Gastroesophageal sphincter (tissue), 3 donors: Measurements from ENCODE around the gene PACS1.

ENCODE experiments used
- EP300 ChIP-seq: sonication (generic); formaldehyde crosslinking; IDR thresholded peaks from one replicate; pipeline ENCODE4 v1.6.1; 2017; ENCODE audit warnings: antibody characterized with exemption, mild to moderate bottlenecking
- POLR2A ChIP-seq, 2 donors: fragments of 450-650 bp; IDR thresholded peaks; one replicate each; pipeline ENCODE4 v1.6.1; 2017; ENCODE audit warnings: antibody characterized with exemption in 2 of 2, mild to moderate bottlenecking in 2 of 2, moderate library complexity in 1 of 2
- POLR2AphosphoS5 ChIP-seq: sonication (generic); formaldehyde crosslinking; IDR thresholded peaks from one replicate; pipeline ENCODE4 v1.6.1; 2017; ENCODE audit warnings: antibody characterized with exemption
- TF ChIP-seq, protein P1 (sequence below), 4 experiments: fragments of 200-600 bp in 2 of 4; fragments of 450-650 bp in 2 of 4; sonication (generic) in 1 of 4; IDR thresholded peaks; one replicate each; pipeline ENCODE4 v1.5.1; 2017 to 2019; ENCODE audit warnings: antibody characterized with exemption in 4 of 4, mild to moderate bottlenecking in 2 of 4, moderate library complexity in 2 of 4

DNA sequence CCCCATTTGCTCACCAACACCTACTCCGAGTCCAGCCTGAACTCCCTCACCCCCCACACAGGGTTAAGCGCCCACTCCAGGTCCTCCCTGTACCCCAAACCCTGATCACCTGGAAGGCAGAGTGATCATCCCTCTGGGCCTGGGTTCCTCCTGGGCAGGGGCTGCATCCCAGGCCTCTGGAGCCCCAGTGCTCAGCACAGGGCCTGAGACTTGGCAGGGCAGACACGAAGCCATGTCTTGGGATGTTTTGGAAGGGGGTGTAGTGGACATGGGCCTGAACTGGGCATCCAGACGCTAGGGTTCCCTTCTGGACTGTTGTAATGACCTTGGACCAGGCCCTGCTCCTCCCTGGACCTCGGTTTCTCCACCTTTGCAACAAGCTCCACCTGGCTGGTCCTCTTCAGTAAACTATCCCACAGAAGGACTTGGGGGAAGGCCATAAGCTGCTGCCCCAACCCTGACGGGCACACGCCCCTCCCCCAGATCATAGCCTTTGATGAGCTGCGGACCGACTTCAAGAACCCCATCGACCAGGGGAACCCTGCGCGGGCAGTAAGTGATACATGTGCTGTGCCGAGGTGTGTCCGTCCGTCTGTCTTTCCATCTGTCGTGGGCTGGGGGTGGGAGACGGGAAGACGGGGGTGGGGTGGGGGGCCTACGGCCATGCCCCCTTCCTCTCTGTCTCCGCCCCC, 211.8 kb downstream of the PACS1 start:
- no peak for TF ChIP-seq POLR2A (IDR thresholded peaks at IDR 0.05)
- TF ChIP-seq POLR2AphosphoS5 = no peak
- TF ChIP-seq, protein P1, sequence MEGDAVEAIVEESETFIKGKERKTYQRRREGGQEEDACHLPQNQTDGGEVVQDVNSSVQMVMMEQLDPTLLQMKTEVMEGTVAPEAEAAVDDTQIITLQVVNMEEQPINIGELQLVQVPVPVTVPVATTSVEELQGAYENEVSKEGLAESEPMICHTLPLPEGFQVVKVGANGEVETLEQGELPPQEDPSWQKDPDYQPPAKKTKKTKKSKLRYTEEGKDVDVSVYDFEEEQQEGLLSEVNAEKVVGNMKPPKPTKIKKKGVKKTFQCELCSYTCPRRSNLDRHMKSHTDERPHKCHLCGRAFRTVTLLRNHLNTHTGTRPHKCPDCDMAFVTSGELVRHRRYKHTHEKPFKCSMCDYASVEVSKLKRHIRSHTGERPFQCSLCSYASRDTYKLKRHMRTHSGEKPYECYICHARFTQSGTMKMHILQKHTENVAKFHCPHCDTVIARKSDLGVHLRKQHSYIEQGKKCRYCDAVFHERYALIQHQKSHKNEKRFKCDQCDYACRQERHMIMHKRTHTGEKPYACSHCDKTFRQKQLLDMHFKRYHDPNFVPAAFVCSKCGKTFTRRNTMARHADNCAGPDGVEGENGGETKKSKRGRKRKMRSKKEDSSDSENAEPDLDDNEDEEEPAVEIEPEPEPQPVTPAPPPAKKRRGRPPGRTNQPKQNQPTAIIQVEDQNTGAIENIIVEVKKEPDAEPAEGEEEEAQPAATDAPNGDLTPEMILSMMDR (IDR thresholded peaks at IDR 0.05) = no peak
- TF ChIP-seq EP300 = no peak
